ENCODE results near the gene TMEM107.

Gene TMEM107

DNA sequence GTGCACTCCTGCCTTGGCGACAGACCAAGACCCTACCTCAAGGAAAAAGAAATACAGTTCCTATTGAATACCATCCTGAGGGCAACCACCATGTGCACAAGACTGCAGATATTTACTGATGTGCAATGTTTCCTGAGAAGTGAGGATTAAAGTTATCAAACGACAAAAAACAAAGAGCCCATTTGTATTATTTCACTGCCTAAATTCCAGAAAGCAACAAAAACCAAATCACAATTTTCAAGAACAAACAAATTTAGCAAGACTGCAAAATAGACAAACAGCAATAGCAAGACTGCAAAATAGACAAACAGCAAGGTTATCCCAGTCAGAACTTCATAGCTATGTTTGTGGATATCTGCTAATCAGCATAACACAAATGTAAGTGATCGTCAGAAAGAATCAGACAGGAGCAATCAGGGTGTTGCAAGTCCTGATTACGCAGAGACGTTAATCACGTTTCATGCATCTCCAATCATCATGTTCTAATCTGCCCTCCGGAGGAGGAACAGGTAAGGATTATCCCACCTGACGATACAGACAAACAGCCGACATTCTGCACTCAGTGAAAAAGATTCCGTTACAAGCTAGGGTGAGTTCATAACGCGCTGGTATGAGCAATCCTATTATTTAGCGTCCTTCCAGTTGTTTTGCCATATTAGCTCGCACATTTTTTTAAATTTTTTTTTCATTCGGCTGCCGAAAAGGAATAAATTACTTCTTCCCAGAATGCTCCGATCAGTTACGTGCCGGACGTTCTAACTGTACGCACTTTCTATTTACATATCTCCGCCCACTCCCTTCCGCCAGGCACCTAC, 2.9 kb downstream of the TMEM107 start:
- Histone ChIP-seq H3K36me3 (ENCODE audit: control insufficient read depth in 2 of 2, insufficient read depth in 1 of 2, low read length in 2 of 2) (no peaks in the 10 kb centered on the region), H3K27ac (ENCODE audit: extremely low read depth, low read depth, low read length) (peak overlapping the region; percentile 89), H3K9me3 (ENCODE audit: control insufficient read depth, insufficient read depth, low read depth, low read length) (no peaks in the 10 kb centered on the region), H3K4me1 (ENCODE audit: control insufficient read depth, insufficient read depth, low read length) (peaks cover 10% of the 10 kb centered on the region), H3K4me3 (ENCODE audit: low read depth, low read length) (peak overlapping the region; percentile 53)
- ChIA-PET CTCF (interaction anchor here (0.7 to 1.9 kb wide), 8 partner anchors 10 to 128 kb away, joined by 3 to 10 read pairs (median 4); partner anchors contain the start of gene ALOXE3), POLR2A (interaction anchor here (0.5 to 3.4 kb wide), 34 partner anchors 9 to 769 kb away, joined by 3 to 68 read pairs (median 6); partner anchors contain the start of genes AURKB, BORCS6, CTC1 and HES7)
- TF ChIP-seq, protein P1, sequence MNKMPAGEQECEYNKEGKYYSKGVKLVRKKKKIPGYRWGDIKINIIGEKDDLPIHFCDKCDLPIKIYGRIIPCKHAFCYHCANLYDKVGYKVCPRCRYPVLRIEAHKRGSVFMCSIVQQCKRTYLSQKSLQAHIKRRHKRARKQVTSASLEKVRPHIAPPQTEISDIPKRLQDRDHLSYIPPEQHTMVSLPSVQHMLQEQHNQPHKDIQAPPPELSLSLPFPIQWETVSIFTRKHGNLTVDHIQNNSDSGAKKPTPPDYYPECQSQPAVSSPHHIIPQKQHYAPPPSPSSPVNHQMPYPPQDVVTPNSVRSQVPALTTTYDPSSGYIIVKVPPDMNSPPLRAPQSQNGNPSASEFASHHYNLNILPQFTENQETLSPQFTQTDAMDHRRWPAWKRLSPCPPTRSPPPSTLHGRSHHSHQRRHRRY (tag by site-specific recombination; IDR thresholded peaks at IDR 0.05) = peak; percentile 40; the same call in 1 of the 2 replicates
- TF ChIP-seq KLF7 (tag by site-specific recombination; IDR thresholded peaks at IDR 0.05; ENCODE audit: borderline replicate concordance) = peak; percentile 61; the same call in 1 of the 2 replicates
- TF ChIP-seq, protein P2, sequence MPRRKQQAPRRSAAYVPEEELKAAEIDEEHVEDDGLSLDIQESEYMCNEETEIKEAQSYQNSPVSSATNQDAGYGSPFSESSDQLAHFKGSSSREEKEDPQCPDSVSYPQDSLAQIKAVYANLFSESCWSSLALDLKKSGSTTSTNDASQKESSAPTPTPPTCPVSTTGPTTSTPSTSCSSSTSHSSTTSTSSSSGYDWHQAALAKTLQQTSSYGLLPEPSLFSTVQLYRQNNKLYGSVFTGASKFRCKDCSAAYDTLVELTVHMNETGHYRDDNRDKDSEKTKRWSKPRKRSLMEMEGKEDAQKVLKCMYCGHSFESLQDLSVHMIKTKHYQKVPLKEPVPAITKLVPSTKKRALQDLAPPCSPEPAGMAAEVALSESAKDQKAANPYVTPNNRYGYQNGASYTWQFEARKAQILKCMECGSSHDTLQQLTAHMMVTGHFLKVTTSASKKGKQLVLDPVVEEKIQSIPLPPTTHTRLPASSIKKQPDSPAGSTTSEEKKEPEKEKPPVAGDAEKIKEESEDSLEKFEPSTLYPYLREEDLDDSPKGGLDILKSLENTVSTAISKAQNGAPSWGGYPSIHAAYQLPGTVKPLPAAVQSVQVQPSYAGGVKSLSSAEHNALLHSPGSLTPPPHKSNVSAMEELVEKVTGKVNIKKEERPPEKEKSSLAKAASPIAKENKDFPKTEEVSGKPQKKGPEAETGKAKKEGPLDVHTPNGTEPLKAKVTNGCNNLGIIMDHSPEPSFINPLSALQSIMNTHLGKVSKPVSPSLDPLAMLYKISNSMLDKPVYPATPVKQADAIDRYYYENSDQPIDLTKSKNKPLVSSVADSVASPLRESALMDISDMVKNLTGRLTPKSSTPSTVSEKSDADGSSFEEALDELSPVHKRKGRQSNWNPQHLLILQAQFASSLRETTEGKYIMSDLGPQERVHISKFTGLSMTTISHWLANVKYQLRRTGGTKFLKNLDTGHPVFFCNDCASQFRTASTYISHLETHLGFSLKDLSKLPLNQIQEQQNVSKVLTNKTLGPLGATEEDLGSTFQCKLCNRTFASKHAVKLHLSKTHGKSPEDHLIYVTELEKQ (tag by site-specific recombination; IDR thresholded peaks at IDR 0.05; ENCODE audit: borderline replicate concordance) = peak; percentile 97
- TF ChIP-seq, protein P3, sequence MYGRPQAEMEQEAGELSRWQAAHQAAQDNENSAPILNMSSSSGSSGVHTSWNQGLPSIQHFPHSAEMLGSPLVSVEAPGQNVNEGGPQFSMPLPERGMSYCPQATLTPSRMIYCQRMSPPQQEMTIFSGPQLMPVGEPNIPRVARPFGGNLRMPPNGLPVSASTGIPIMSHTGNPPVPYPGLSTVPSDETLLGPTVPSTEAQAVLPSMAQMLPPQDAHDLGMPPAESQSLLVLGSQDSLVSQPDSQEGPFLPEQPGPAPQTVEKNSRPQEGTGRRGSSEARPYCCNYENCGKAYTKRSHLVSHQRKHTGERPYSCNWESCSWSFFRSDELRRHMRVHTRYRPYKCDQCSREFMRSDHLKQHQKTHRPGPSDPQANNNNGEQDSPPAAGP (tag by site-specific recombination; IDR thresholded peaks at IDR 0.05) = peak; percentile 83
- peak; percentile 90 for TF ChIP-seq FEZF1 (tag by site-specific recombination; IDR thresholded peaks at IDR 0.05)
- TF ChIP-seq, protein P4, sequence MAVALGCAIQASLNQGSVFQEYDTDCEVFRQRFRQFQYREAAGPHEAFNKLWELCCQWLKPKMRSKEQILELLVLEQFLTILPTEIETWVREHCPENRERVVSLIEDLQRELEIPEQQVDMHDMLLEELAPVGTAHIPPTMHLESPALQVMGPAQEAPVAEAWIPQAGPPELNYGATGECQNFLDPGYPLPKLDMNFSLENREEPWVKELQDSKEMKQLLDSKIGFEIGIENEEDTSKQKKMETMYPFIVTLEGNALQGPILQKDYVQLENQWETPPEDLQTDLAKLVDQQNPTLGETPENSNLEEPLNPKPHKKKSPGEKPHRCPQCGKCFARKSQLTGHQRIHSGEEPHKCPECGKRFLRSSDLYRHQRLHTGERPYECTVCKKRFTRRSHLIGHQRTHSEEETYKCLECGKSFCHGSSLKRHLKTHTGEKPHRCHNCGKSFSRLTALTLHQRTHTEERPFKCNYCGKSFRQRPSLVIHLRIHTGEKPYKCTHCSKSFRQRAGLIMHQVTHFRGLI (tag by site-specific recombination; IDR thresholded peaks at IDR 0.05) = no peak
- TF ChIP-seq ZNF629 (tag by site-specific recombination; IDR thresholded peaks at IDR 0.05) = peak; percentile 98
- TF ChIP-seq, protein P5, sequence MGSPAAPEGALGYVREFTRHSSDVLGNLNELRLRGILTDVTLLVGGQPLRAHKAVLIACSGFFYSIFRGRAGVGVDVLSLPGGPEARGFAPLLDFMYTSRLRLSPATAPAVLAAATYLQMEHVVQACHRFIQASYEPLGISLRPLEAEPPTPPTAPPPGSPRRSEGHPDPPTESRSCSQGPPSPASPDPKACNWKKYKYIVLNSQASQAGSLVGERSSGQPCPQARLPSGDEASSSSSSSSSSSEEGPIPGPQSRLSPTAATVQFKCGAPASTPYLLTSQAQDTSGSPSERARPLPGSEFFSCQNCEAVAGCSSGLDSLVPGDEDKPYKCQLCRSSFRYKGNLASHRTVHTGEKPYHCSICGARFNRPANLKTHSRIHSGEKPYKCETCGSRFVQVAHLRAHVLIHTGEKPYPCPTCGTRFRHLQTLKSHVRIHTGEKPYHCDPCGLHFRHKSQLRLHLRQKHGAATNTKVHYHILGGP (tag by site-specific recombination; IDR thresholded peaks at IDR 0.05) = peak; percentile 95
- TF ChIP-seq ZNF785 (tag by site-specific recombination; IDR thresholded peaks at IDR 0.05) = peak; percentile 73; the same call in 1 of the 2 replicates
- TF ChIP-seq, protein P6, sequence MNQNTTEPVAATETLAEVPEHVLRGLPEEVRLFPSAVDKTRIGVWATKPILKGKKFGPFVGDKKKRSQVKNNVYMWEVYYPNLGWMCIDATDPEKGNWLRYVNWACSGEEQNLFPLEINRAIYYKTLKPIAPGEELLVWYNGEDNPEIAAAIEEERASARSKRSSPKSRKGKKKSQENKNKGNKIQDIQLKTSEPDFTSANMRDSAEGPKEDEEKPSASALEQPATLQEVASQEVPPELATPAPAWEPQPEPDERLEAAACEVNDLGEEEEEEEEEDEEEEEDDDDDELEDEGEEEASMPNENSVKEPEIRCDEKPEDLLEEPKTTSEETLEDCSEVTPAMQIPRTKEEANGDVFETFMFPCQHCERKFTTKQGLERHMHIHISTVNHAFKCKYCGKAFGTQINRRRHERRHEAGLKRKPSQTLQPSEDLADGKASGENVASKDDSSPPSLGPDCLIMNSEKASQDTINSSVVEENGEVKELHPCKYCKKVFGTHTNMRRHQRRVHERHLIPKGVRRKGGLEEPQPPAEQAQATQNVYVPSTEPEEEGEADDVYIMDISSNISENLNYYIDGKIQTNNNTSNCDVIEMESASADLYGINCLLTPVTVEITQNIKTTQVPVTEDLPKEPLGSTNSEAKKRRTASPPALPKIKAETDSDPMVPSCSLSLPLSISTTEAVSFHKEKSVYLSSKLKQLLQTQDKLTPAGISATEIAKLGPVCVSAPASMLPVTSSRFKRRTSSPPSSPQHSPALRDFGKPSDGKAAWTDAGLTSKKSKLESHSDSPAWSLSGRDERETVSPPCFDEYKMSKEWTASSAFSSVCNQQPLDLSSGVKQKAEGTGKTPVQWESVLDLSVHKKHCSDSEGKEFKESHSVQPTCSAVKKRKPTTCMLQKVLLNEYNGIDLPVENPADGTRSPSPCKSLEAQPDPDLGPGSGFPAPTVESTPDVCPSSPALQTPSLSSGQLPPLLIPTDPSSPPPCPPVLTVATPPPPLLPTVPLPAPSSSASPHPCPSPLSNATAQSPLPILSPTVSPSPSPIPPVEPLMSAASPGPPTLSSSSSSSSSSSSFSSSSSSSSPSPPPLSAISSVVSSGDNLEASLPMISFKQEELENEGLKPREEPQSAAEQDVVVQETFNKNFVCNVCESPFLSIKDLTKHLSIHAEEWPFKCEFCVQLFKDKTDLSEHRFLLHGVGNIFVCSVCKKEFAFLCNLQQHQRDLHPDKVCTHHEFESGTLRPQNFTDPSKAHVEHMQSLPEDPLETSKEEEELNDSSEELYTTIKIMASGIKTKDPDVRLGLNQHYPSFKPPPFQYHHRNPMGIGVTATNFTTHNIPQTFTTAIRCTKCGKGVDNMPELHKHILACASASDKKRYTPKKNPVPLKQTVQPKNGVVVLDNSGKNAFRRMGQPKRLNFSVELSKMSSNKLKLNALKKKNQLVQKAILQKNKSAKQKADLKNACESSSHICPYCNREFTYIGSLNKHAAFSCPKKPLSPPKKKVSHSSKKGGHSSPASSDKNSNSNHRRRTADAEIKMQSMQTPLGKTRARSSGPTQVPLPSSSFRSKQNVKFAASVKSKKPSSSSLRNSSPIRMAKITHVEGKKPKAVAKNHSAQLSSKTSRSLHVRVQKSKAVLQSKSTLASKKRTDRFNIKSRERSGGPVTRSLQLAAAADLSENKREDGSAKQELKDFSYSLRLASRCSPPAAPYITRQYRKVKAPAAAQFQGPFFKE (tag by site-specific recombination; IDR thresholded peaks at IDR 0.05; ENCODE audit: borderline replicate concordance) = no peak
- no peak for TF ChIP-seq BCL11A (tag by site-specific recombination; IDR thresholded peaks at IDR 0.05; ENCODE audit: low read depth)
- TF ChIP-seq ZNF211 (tag by site-specific recombination; IDR thresholded peaks at IDR 0.05; ENCODE audit: low read depth) = no peak
- 0 out of 2 replicates have a peak, but pooled peaks have one; percentile 76 for TF ChIP-seq REPIN1 (tag by site-specific recombination; IDR thresholded peaks at IDR 0.05; ENCODE audit: low read depth)
- TF ChIP-seq ZNF571 (tag by site-specific recombination; IDR thresholded peaks at IDR 0.05) = no peak
- no peak for TF ChIP-seq ZSCAN16 (tag by site-specific recombination; IDR thresholded peaks at IDR 0.05)
- no peak for TF ChIP-seq MEIS1 (CRISPR knock-in tag; IDR thresholded peaks at IDR 0.05; ENCODE audit: borderline replicate concordance)
- no peak for TF ChIP-seq SALL2 (tag by site-specific recombination; IDR thresholded peaks at IDR 0.05; ENCODE audit: borderline replicate concordance)
- TF ChIP-seq ZNF701 (tag by site-specific recombination; IDR thresholded peaks at IDR 0.05) = no peak
- TF ChIP-seq GFI1B (tag by site-specific recombination; IDR thresholded peaks at IDR 0.05) = peak; percentile 98
- no peak for TF ChIP-seq ZNF175 (tag by site-specific recombination; IDR thresholded peaks at IDR 0.05)
